PC-9 (cell line): ENCODE measurements around the gene CTDP1. TPM values are rescaled to one million over a fixed set of nuclear protein-coding genes. Genes with fewer than 3 reads are reported as not detected.
A peak's percentile ranks its signal among the peaks of the same experiment; 100 is the strongest.

Experiments
- BruUV-seq: library from RNA; stranded (reverse); fragments of 400-500 nt; replicated peaks from 2 replicates; lab custom pipeline; 2021; lab: Mats Ljungman, UMichigan
- CTCF ChIA-PET: fragments of 300-600 bp; sonication (Branson Sonifier 250); formaldehyde crosslinking; loops from one replicate; lab custom pipeline; 2022; ENCODE audit warnings: antibody characterized with exemption; lab: Charles Lee
- POLR2A ChIA-PET: fragments of 300-600 bp; sonication (Branson Sonifier 250); formaldehyde crosslinking; loops from one replicate; lab custom pipeline; 2022; ENCODE audit warnings: antibody characterized with exemption; ENCODE audit not compliant: unreplicated experiment; lab: Charles Lee
- DNase-seq, 2 experiments: peaks; one replicate each; pipeline versions ENCODE4 v3.0.0 to v3.0.0-alpha.2; 2015 to 2022; ENCODE audit warnings: mixed read lengths in 1 of 2
- H2AFZ ChIP-seq: fragments of 200-600 bp; sonication (generic); 2 replicates; pipeline ENCODE4 v1.8.1; 2017; ENCODE audit warnings: antibody characterized with exemption
- H3F3A ChIP-seq: fragments of 200-600 bp; sonication (generic); 2 replicates; pipeline ENCODE4 v1.8.1; 2017; ENCODE audit warnings: antibody characterized with exemption, mild to moderate bottlenecking, low read depth; ENCODE audit not compliant: insufficient read depth
- H3K27ac ChIP-seq: fragments of 200-600 bp; sonication (generic); 2 replicates; pipeline ENCODE4 v1.6.1; 2016; ENCODE audit warnings: mixed run types
- H3K27me3 ChIP-seq: fragments of 200-600 bp; sonication (generic); 2 replicates; pipeline ENCODE4 v1.6.1; 2016; ENCODE audit warnings: low read depth, mixed run types; ENCODE audit not compliant: insufficient read depth
- H3K36me3 ChIP-seq: fragments of 200-600 bp; sonication (generic); 2 replicates; pipeline ENCODE4 v1.6.1; 2016; ENCODE audit warnings: low read depth, mixed run types
- H3K4me1 ChIP-seq: fragments of 200-600 bp; sonication (generic); replicated peaks from 2 replicates; pipeline ENCODE4 v1.6.1; 2016; ENCODE audit warnings: mixed run types; ENCODE audit not compliant: insufficient read depth
- H3K4me2 ChIP-seq: fragments of 200-600 bp; sonication (generic); 2 replicates; pipeline ENCODE4 v1.6.1; 2017; ENCODE audit warnings: mixed run types
- H3K4me3 ChIP-seq: fragments of 200-600 bp; sonication (generic); 2 replicates; pipeline ENCODE4 v1.6.1; 2016; ENCODE audit warnings: mixed run types
- H3K79me2 ChIP-seq: fragments of 200-600 bp; sonication (generic); 2 replicates; pipeline ENCODE4 v1.6.1; 2017; ENCODE audit warnings: low read depth, mixed run types
- H3K9me2 ChIP-seq: fragments of 200-600 bp; sonication (generic); 2 replicates; pipeline ENCODE4 v1.8.1; 2017; ENCODE audit warnings: mild to moderate bottlenecking; ENCODE audit not compliant: insufficient read depth
- H3K9me3 ChIP-seq: fragments of 200-600 bp; sonication (generic); 2 replicates; pipeline ENCODE4 v1.8.1; 2016; ENCODE audit warnings: low read depth; ENCODE audit not compliant: insufficient read depth
- H4K20me1 ChIP-seq: fragments of 200-600 bp; sonication (generic); 2 replicates; pipeline ENCODE4 v1.8.1; 2017; ENCODE audit not compliant: insufficient read depth
- EZH2 ChIP-seq: fragments of 200-600 bp; sonication (generic); IDR thresholded peaks from 2 replicates; pipeline ENCODE4 v1.8.0; 2017; ENCODE audit warnings: antibody characterized with exemption, low read depth
- intact Hi-C: fragments of 100-400 bp; cut with micrococcal nuclease; formaldehyde crosslinking; loops from one replicate; pipeline ENCODE4 v1.10.0; 2022; ENCODE audit not compliant: unreplicated experiment
- total RNA-seq: library from RNA; stranded (reverse); gene quantifications from 2 replicates; pipeline ENCODE4 v1.2.3, GENCODE V29; 2021
- TF ChIP-seq, protein P1 (sequence below): fragments of 200-600 bp; sonication (generic); conservative IDR thresholded peaks from 2 replicates; pipeline ENCODE4 v1.6.1; 2017; ENCODE audit warnings: mixed run types, antibody characterized with exemption, mild to moderate bottlenecking, moderate library complexity

Gene CTDP1
- total RNA-seq, 1 experiment from 2014 or later, result 16.0 TPM

DNA sequence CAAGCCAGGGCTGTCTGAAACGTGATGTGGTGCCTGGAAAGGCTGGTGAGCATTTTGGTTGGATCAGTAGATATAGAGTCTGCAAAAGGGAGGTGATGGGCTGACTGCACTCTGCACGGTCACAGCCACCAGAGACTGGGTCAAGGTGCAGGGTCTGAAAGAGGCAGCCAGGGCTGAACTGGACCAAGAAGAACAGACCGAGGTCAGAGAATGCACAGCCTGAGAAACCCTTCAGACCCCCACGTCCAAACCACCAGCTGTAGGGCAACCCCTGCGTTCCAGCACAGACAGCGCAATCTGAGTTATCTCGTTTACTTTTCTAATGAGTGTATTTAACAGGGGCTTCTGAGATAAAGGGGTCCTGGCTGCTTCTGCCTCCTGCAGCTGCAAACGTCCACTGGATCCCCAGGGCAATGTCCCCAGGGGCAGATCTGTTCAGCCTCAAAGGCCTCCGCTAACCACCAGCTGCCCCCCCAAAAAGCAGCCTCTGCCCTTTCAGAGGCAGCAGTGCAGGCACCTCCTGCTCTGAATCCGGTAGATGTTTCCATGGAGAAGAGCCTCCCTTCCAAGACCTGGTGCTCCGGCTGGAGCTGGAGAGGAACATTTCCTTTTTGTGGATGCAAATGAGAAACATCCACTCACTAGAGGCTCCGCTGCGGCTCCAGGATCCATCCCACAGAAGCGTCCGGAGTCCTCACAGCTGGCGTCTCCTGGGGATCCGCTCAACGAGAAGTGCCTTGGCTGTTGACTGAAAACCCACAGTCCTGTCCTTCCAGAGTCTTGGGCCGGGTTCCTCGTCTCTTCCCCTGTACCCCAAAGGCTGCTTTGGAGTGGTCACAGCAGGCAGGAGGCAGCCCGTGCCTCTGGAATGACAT, 117.2 kb downstream of the CTDP1 start:
- intact Hi-C loops, result no loop called here
- Histone ChIP-seq H3K27me3 (peaks cover 8% of the 10 kb centered on the region), H3K9me3 (no peaks in the 10 kb centered on the region), H3K4me3 (no peak overlapping the region), H4K20me1 (no peaks in the 10 kb centered on the region), H2AFZ (no peak overlapping the region), H3F3A (peaks cover 11% of the 10 kb centered on the region), H3K9me2 (no peaks in the 10 kb centered on the region), H3K36me3 (no peaks in the 10 kb centered on the region), H3K79me2 (no peaks in the 10 kb centered on the region), H3K27ac (no peak overlapping the region), H3K4me1 (peaks cover 8% of the 10 kb centered on the region), H3K4me2 (no peak overlapping the region)
- no peak for DNase-seq
- BruUV-seq, result no TSS peak
- TF ChIP-seq, protein P1, sequence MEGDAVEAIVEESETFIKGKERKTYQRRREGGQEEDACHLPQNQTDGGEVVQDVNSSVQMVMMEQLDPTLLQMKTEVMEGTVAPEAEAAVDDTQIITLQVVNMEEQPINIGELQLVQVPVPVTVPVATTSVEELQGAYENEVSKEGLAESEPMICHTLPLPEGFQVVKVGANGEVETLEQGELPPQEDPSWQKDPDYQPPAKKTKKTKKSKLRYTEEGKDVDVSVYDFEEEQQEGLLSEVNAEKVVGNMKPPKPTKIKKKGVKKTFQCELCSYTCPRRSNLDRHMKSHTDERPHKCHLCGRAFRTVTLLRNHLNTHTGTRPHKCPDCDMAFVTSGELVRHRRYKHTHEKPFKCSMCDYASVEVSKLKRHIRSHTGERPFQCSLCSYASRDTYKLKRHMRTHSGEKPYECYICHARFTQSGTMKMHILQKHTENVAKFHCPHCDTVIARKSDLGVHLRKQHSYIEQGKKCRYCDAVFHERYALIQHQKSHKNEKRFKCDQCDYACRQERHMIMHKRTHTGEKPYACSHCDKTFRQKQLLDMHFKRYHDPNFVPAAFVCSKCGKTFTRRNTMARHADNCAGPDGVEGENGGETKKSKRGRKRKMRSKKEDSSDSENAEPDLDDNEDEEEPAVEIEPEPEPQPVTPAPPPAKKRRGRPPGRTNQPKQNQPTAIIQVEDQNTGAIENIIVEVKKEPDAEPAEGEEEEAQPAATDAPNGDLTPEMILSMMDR, result no peak
- no peak for TF ChIP-seq EZH2
- POLR2A ChIA-PET, result no interaction called here
- CTCF ChIA-PET, result no interaction called here

DNA sequence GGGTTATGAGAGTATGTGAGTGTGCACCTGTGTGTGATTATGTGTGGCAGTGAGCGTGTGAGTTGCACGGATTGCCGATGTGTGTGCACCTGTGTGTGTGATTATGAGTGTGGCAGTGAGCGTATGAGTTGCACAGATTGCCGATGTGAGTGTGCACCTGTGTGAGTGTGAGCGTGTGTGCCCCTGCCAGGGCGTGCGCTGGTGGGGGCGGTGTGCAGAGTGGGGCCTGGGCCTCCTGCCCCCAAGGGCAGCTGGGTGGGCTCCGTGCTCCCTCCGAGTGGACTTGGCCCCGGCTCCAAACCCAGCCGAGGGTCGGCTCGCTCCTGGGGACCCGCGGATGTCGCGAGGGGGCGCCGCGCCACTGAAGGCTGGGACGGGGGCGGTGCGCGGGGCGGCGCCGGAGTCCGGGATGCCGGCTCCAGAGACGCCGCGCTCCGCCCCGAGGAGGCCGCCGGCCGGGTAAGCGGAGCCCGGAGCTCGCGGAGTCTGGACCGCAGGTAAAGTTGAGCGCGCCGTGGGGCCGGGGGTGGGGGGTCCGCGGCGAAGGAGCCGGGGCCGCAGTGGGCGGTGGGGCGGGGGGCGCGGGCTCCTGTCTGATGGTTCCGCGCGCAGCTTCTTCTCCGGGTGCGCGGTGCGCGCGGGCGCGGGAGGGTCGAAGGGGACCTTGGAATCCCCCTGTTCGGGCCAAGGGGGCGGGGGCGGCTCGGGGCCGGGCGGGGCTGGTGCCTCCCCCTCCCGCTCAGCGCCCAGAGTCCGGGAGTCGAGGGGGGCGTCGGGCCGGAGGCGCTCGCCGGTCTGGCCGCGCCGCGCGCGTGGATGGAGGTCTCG, 118.1 kb downstream of the CTDP1 start, which contains the start of gene KCNG2:
TSS of gene KCNG2 (plus strand) at position 421 of the 828 bp plus-strand sequence. CDS start 65,730 bp downstream, outside the sequence.
- no peak within 1 kb of the TSS for H2AFZ ChIP-seq
- no peaks in the 10 kb centered on the region for H3K36me3 ChIP-seq
- H3K27ac ChIP-seq, result no peak within 1 kb of the TSS
- peak in 1 of 2 experiments; percentile 3 for DNase-seq
- intact Hi-C loops, result no loop called here
- H3K9me3 ChIP-seq, result no peaks in the 10 kb centered on the region
- H3K9me2 ChIP-seq, result no peaks in the 10 kb centered on the region
- H3F3A ChIP-seq, result peaks cover 2% of the 10 kb centered on the region; the same call in 1 of the 2 replicates
- H3K4me2 ChIP-seq, result no peak within 1 kb of the TSS
- H3K4me3 ChIP-seq, result no peak within 1 kb of the TSS
- no TSS peak for BruUV-seq
- no peaks in the 10 kb centered on the region for H4K20me1 ChIP-seq
- no peaks in the 10 kb centered on the region for H3K4me1 ChIP-seq
- CTCF ChIA-PET, result no interaction called here
- H3K79me2 ChIP-seq, result no peaks in the 10 kb centered on the region
- POLR2A ChIA-PET, result no interaction called here
- TF ChIP-seq EZH2, result no peak
- TF ChIP-seq, protein P1, result no peak
- H3K27me3 ChIP-seq, result peaks cover 8% of the 10 kb centered on the region

DNA sequence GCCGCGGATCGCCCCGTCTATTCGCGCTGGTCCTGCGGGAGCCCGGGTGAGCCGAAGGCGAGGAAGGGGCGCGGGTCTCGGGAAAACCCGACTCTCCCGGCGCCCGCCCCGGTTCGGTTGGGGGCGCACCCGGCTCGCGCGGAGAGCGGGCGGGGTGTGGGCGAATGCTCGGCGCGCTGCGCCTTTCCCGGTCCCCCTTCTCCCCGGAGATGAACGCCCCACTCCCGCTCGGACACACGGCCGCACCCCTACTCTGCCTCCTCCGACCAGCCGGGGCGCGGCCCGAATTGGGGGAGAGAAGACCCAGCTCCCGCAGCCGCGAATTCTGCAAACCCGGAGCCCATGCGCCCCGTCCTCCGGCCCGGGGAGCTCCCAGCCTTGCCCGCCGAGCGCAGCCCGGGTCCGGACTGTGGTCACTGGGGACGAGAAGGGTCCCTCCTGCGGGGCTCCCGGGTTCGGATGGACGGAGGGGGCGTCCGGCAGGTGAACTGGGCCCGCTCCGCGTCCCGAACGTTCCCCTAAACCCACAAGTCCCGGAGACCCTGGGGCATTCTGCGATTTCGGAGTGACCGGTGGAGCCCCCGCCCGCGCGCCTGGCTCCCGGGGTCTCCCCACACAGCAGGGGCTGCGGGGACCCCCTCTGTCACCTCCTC, 118.9 kb downstream of the CTDP1 start:
- no peak for DNase-seq
- Histone ChIP-seq H3K36me3 (no peaks in the 10 kb centered on the region), H4K20me1 (no peaks in the 10 kb centered on the region), H3K4me2 (no peak overlapping the region), H3K4me1 (no peaks in the 10 kb centered on the region), H3F3A (no peaks in the 10 kb centered on the region), H3K9me3 (no peaks in the 10 kb centered on the region), H3K27me3 (peaks cover 9% of the 10 kb centered on the region), H2AFZ (no peak overlapping the region), H3K4me3 (no peak overlapping the region), H3K9me2 (no peaks in the 10 kb centered on the region), H3K27ac (no peak overlapping the region), H3K79me2 (no peaks in the 10 kb centered on the region)
- intact Hi-C loops, result no loop called here
- TF ChIP-seq, protein P1, result no peak
- no peak for TF ChIP-seq EZH2
- ChIA-PET POLR2A (no interaction called here), CTCF (no interaction called here)
- BruUV-seq, result no TSS peak
